Caki2 (cell line): ENCODE measurements around the gene TENM4. TPM values are rescaled to one million over a fixed set of nuclear protein-coding genes. Genes with fewer than 3 reads are reported as not detected.
"Not testable (repeated sequence)": the region's sequence is repeated elsewhere in the genome, so short reads cannot be mapped to it uniquely, and the experiment has no call there.

Experiments
- DNase-seq: peaks from one replicate; pipeline ENCODE4 v3.0.0-alpha.2; 2015; ENCODE audit warnings: low read depth
- in situ Hi-C: cut with HindIII; loops from 2 replicates; pipeline ENCODE4 v1.10.0; 2016; ENCODE audit warnings: low sequenced_read_pairs, low pct_unique_long_range_greater_than_20kb, mixed read lengths
- total RNA-seq: library from RNA; depleted of rRNA; stranded (reverse); fragments of >200 nt; shearing (Covaris generic); gene quantifications from 2 replicates; pipeline ENCODE4 v1.2.3, GENCODE V29; 2014; ENCODE audit warnings: low replicate concordance

TENM4 gene
- total RNA-seq, 1 experiment from 2014 or later, result 0.17 TPM

DNA sequence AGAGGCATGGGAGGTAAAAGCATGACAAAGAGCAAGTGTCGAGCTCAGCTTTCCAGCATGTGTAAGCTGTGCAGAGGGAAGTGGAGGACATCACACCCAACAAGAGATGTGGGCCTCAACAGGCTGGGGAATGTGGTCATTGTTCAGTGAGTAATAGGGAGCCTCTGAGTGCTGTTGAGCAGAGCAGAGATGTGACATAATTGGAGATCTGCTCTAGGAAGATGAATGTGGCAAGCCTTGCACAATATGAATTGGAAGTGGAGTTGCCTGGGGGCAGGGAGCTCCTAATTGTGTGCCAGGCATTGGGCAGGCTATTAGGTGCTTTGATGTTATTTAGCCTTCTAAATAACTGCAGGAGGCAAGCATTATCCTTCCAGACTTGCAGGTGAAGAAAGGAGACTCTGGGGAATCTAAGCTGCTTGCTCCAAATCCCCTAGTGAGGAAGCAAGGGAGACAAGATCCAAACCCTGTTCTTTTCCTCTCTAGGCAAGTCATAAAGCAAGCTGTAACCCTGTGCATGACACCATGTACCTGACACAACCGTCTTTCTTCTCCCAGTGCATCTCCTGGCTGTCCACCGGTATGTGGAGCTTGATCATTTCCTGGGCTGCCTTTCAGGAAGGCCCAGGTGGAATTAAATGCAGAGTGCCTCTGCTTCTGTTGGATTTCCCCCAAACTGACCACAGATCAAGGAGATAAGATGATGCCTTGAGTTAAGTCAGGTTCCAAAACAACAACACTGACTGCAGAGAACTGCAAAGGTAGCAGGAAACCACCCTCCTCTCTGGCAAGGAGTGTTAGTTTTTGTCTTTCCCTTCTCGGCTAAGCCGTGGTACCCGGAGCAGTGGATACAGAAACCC, 221.4 kb downstream of the TENM4 start:
- in situ Hi-C loops, result no loop called here
- no peak for DNase-seq

DNA sequence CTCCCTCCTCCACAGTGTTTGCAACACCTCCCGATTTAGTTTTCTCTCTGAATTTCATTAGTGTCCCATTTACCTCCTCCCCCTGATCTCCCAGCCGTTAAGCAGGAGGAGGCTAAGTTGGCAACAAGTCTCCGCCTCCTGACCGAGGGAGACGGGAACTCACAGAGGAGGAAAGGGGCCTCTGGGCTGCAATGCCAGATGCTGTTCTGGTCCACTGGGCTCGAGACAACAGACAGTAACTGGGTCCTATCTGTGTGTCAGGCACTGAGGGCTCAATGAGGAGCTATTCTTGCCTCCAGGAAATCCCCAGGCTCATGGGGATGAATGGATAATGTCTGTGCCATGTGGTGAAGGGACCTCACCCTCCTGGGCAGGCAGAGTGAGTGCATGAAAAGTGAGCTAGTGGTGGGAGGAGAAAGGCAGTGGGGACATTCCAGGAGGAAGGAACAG, 228.1 kb downstream of the TENM4 start:
- in situ Hi-C loops, result no loop called here
- DNase-seq, result peak; percentile 82

DNA sequence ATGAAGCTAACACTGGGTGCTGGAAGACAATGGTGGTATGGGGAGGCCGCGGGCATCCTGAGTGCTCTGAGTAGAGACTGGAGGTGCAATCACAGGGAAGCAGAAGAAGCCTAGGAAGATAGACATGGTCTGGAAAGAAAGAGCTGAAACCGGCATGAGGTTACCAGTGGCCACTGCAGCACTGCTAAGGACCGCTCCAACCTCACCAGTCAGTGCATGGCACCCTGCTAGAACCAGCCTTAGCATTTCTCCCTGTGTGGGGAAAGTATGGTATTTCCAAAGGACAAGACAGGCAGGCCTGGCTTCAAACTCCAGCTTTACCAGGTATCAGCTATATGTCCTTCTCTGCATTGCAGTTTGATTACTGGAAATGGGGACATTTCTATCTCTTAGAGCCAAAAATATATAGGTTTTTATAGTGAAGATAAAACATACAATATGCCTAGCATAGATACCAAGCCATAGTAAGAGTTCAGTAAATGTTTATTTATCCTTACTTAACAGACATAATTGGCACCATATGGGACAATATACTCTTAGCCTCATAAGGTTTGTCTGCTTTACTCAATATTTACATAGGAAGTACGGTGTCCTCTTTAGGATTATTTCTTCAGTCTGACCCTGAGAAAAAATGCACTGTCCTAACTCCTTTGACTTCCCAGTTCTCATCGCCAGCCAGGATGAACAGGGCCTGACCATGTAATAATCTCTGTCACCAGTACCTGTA, 231.1 kb downstream of the TENM4 start:
- in situ Hi-C loops, result no loop called here
- no peak for DNase-seq

DNA sequence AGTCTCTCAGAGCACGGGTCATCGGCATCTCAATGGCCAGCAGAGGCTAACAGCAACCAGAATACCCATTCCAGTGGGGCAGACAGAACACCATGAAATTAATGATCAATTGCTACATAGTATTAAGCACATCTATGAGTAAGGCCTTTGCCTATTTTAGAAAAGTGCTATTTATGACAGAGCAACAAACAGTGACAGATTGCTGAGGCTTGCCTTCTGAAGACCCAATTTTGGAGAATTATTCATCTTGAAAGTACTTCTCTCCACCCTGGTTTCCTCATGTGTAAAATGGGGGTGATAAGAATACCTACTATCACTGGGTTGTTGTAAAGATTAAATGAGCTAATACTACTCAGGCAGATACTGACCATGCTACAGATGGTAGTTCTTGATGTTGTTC, 232.7 kb downstream of the TENM4 start:
- no peak for DNase-seq
- in situ Hi-C loops, result no loop called here

DNA sequence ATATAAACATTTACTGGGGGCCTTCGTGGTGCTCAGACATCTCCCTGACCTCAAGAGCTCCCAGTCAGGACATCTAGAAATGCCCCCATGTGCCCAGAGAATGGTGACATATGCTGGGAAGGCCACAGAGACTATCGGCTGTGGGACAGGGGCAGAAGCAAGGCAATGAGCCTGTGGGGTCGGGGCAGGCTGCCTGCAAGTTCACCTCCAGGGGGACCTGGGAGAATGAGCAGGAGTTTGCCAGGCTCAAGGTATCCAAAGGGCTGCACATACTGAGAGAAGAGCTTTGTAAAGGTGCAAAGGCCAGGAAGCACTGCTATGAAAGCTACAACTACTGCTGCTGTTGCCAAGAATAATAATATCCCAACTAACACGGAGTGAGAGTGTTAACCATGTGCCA, 233.9 kb downstream of the TENM4 start:
- in situ Hi-C loops, result no loop called here

DNA sequence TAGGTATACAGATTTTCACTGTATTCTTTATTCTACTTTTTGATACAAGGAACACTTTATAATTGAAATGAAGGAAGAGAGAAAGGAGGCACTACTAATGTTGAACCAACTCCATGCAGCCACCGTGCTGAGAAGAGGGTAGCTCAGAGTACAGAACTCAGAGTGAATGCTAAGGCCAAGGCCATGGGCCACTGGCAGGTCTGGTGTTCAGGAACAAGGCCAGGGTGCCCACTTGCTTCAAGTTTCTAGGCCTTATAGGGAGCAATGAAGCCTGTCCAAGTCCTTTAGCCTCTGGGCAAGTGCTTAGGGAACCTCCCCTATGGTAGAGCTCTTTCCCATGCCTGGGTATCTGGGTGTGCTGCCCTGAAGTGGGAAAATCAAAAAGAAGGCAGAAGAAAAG, 235.0 kb downstream of the TENM4 start:
- DNase-seq, result no peak
- in situ Hi-C loops, result no loop called here

More for the DNA sequence above, 233.9 kb downstream of the TENM4 start:
- no peak for DNase-seq

DNA sequence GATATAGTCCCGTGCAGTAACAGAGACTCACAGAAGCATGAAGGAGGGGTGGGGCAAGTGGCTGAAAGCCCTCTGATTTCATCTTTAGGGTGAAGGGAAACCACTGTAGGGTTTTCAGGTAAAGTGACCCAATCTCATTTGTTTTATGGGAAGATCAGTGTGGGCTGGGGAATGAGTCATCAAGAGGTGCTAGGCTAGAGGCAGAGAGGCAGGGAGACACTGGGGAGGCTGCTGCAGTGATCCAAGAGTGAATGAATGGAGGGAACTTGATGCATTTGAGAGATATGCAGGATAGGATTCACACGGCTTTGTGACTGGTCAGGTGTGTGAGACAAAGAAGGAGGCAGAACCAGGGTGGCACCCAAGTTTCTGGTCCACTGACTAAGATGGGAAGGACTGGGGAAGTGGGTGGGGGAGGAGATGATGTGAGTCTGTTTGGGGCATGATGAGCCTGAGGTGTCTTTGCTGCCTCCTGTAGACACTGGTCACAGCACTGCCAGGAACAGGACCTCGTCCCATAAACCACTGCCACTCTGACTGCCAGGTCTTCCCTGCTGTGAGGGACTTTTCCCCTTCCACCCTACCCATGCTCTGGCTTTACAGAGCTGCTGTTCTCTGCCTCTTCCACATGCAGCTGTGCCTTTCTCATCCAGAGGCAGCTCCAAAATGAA, 239.0 kb downstream of the TENM4 start:
- in situ Hi-C loops, result no loop called here
- peak; percentile 37 for DNase-seq

DNA sequence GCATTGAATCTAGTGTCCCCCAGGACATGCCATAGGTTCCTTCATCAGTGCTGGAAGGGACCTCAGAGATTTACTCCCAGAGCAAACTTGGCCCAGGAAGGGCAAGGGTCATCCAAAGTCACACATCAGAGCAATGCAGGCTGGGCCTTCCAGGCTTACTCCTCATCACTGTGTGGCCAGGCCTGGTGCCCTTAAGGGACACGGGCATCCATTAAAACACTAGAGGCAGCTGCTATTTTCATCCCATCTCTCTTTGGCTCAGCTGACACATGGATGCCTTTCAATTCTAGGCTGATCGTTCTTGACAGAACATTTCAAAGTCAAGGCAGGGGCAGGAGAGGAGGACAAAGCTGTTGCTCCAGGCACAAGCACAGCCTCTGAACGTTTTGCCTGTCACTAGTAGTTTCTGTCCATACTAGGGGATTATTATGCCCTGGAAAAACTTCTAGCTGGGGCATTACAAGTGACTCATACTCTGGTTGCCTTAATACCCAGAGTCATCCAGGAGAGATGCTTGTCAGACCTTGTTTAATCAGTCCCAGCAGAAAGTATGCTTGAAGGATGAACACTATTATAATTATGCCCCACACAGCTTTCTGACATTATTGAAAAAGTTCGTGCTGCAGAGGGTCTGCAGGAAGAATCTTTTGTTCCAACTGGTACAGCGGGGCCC, 240.3 kb downstream of the TENM4 start:
- no peak for DNase-seq
- in situ Hi-C loops, result no loop called here

DNA sequence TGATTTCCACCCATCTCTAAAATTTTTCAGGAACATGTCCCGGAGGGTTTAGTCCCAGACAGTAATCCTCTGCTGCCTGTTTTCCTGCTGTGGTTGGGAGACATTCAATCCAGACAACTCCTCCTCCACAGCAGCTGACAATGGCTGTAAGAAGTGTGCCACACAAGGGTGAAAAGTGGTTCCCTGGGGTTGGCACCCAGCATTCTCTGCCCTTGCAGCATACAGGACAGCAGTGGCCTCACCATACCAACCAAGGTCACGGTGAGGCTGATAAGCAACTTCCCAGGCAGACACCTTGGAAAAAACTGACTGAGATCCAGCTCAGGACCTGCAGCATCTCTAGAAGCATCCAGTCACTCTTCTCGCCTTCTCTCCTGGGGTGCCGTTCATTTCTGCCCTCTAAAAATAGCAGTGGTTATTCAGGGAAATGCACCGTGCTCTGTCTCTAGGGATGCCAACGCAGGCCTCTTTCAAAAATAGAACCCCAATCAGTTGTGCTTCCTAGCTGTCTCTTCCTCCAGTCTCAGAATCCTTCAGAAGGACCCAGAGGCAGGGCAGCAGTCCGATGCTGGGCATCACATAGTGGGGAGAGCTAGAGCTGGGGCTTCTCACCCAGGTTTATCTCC, 241.0 kb downstream of the TENM4 start:
- in situ Hi-C loops, result no loop called here
- DNase-seq, result no peak

DNA sequence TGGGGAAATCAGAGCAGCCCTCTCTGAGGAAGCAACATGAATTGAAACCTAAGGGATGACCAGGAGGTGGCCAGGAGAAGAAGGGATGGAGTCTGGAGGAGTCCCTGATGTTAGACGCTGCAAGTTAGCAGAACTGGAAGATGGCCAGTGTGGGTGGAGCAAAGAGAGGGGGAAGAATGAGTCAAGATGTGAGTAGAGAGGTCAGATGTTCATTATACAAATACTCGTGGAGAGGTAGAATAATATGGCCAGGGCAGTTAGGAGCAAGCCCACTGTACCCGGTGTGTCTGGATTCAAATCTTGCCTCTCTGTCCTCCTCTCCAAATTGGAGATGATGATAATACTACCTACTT, 242.0 kb downstream of the TENM4 start:
- DNase-seq, result peak; percentile 14
- in situ Hi-C loops, result no loop called here

DNA sequence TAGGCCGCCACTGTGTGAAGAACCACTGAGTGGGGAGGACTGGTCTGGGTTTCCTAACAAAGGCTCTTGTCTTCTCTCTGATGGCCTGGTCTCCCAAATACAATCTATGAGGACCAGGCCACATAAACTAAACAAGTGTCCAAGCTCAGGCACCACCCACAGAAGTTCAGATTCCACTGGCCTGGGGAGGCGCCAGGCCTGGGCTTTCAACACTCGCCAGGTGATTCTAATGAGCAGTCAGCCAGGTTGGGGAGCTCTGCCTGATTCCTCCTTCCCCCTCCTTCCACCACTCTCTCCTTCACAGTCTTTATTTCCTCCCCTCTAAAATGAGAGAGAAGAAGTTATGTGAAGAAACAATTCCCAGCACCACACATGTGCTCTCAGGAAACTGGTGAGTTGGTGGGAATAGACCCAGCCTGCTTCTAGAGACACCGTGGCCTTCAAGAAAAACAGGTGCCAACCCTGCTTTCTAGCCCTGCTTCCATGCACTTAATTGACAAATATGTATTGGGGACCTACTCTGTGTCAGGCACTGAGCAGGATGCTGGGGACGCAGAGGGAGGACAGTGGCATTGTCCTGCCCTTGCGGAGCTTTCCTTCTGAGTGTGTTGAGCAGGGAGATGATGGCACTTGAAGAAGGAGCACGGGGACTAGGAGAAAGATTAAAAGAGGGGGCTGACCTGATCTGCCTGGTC, 242.5 kb downstream of the TENM4 start:
- no peak for DNase-seq
- in situ Hi-C loops, result no loop called here

DNA sequence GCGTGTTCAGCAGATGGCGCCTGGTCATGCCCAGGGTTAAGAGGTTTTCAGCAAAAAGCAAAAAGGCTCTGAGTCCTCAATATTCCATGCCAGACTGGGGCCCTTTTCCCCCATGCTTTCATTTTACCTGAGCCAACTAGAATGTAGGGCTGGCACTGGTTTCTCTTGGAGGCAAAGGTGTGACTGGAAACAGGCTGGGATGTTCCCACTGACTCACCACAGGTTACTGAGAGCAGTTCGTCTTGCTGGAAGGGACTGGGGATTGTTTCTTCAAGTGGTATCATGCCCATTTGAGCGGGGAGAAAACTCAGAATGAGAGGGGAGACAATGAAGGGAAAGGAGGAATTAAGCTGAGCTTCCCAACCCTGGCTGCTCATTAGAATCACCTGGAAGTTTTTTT, 243.9 kb downstream of the TENM4 start:
- in situ Hi-C loops, result no loop called here
- DNase-seq, result no peak

DNA sequence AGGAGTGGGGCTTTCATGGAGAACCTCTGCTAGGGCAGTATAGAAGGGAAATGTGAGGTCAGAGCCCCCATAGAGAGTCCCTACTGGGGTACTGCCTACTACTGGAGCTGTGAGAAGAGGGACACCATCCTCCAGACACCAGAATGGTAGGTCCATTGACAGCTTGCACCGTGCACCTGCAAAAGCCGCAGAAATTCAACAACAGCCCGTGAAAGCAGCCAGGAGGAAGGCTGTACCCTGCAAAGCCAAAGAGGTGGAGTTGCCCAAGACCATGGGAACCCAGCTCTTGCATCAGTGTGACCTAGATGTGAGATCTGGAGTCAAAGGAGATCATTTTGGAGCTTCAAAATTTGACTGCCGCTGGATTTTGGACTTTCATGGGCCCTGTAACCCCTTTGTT, 245.6 kb downstream of the TENM4 start:
- in situ Hi-C loops, result no loop called here
- no peak for DNase-seq

DNA sequence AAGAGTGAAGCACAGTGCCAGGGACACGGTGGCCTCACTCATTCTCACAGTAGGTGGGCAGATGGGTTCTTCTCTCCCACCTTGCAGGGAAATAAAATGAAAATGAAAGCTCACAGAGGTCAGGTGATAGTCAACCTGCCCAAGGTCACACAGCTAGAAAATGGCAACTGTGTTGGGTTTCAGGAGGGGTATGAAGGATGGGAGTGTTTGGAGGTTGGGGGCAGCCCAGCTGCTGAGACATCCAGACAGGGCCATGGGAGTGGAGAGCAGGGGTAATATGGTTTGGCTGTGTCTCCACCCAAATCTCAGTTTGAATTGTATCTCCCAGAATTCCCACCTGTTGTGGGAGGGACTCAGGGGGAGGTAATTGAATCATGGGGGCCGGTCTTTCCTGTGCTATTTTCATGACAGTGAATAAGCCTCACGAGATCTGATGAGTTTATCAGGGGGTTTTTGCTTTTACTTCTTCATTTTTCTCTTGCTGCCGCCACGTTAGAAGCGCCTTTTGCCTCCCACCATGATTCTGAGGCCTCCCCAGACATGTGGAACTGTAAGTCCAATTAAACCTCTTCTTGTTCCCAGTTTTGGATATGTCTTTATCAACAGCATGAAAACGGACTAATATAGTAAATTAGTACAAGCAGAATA, 247.0 kb downstream of the TENM4 start:
- in situ Hi-C loops, result no loop called here
- no peak for DNase-seq

DNA sequence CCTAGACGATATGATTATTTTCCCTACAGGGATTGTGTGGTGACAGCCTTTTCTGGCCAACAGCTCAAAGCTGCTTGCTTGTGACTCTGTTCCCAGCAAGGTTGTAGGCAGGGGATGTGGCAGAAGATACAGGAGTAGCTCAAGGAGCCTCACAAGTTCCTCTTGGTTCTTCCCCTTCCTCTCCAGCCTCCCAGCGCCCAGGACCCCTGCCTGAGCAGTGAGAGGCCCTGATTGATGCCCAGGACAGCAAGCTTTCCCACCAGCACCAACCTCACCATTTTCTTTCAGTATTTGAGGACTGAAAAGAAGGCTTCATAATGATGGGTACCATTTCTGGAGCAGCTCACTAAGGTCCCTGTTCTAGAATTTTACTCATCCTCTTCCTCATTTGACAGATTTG, 248.0 kb downstream of the TENM4 start:
- DNase-seq, result no peak
- in situ Hi-C loops, result no loop called here

DNA sequence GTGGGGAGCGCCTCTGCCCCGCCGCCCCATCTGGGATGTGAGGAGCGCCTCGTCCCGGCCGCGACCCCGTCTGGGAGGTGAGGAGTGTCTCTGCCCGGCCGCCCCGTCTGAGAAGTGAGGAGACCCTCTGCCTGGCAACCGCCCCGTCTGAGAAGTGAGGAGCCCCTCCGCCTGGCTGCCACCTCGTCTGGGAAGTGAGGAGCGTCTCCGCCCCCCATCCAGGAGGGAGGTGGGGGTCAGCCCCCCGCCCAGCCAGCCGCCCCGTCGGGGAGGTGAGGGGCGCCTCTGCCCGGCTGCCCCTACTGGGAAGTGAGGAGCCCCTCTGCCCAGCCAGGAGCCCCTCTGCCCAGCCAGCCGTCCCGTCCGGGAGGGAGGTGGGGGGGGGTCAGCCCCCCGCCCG, 249.1 kb downstream of the TENM4 start:
- DNase-seq, in situ Hi-C loops: not testable (repeated sequence)

DNA sequence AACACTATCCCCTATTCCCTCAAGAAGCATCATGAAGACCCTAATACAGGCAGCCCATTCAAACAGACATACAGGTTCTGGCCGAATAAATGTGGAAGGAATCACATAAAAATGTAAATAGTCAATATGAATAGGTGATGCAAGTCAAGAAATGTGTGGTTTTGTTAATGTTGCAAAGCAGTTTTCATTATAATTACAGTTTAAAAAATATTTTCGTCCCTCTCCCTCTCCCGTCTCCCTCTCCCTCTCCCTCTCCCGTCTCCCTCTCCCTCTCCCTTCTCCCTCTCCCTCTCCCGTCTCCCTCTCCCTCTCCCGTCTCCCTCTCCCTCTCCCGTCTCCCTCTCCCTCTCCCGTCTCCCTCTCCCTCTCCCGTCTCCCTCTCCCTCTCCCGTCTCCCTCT, 250.3 kb downstream of the TENM4 start:
- DNase-seq, in situ Hi-C loops: not testable (repeated sequence)
